Activated CD4-positive, alpha-beta T cell treated with anti-CD3 and anti-CD28 coated beads, Interleukin-2, Interleukin-4, amounts not matched to agents 100 ng/mL and 50 ng/mL, durations not matched to agents 16 hours and 8 hours (primary cell): ENCODE measurements around the gene NKAPL.
"Not testable (repeated sequence)": the region's sequence is repeated elsewhere in the genome, so short reads cannot be mapped to it uniquely, and the experiment has no call there.

ENCODE experiments used
- DNase-seq: peaks from one replicate; pipeline ENCODE4 v3.0.0-alpha.2; 2020; ENCODE audit warnings: low spot score

NKAPL gene

GRCh38 chr6:28296520-28297060 lies 37.5 kb downstream of the NKAPL start:
- no peak for DNase-seq

GRCh38 chr6:28303570-28303969 lies 44.5 kb downstream of the NKAPL start:
- DNase-seq = peak; percentile 1

GRCh38 chr6:28306363-28306762 lies 47.3 kb downstream of the NKAPL start:
- DNase-seq = not testable (repeated sequence)
